Activated naive CD8-positive, alpha-beta T cell treated with anti-CD3 and anti-CD28 coated beads, Interleukin-2, amount 50 U/mL, for 16 hours (primary cell): ENCODE data around the gene LAMA3.

Experiments
- DNase-seq: peaks from one replicate; pipeline ENCODE4 v3.0.0-alpha.2; 2020; ENCODE audit warnings: low read depth, low spot score

The LAMA3 gene

DNA sequence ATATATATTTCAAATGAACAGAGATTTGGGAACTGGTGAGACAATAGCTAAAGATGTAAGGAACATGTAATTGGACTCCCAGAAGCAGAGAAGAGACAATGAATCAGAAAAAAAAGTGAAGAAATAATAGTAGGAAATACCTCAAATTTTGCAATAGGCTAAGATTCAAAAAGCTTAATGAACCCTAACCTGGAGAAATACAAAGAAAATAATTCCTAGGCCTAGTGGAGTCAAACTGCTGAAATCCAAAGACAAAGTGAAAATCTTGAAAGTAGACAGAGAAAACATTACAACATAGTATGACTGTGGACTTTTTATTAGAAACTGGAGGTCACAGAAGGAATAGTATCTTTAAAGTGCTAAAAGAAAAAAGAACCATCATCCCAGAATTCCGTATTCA, 76.7 kb downstream of the LAMA3 start:
- DNase-seq, result no peak

DNA sequence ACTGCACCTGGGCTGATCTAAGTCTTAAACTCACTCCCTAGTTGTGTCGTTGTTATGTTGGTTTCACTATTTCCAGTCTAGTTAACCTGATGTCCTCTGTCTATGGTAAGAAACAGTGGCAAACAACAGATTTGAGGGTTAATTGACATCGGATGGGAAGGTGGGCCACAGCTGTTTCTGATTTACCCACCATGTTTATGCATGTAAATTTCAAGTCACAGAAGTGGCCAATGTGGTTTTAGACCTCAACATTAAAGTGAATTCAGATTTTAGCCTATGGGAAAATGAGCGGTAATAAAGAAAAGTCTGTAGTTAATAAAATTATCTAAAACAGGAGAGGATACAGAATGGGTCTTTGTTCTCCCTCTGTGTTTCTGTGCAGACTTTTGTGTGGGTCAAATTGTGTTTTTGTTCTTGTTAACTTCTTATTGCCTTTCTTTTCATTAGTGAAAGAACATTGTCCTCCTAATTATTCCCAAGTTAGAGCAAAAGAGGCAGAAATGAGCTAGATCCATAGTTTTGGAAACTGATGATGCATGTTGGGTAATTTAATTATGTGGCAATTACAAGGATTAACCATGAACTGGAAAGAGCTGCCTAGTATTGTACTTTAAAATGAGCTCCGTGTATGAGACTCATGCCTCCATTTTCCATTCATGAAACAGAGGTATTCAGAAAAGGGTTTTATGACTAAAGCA, 83.2 kb downstream of the LAMA3 start:
- DNase-seq, result no peak

DNA sequence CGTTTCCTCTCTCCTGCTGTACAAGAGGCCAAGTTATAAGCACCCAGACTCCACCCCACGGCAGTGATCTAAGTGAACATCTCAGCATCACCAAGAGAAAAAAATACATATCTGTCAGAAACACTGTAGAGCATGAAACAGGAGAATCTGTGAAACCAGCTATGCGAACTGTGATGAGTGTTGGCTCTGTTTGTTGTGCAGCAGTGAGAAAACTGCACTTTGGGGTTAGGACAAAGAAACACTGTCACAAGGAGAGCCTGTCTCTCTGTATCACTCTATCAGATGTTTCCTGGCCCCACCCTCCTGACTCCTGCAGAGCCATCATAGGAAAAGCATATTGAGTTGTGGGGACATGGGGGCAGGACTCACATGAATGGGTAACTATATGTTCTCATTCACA, 87.1 kb downstream of the LAMA3 start:
- DNase-seq, result no peak

DNA sequence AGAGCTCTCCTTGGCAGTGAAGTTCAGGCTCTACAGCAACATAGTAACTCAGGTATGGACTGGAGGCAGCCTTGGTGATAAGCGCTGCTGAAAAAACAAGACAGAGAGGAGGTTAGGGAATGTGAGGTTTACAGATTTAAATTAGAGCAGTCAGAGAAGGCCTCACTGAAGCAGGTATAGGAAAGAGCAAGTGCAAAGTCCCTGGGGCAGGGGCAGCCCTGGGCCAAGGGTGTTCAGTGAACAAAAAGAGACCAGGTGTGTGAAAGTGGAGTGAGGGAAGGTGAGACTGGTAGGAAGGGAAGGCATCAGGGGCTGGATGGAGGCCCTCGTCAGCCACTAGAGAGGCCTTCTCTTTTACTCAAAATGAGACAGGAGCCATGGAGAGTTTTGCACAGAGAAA, 89.6 kb downstream of the LAMA3 start:
- no peak for DNase-seq

DNA sequence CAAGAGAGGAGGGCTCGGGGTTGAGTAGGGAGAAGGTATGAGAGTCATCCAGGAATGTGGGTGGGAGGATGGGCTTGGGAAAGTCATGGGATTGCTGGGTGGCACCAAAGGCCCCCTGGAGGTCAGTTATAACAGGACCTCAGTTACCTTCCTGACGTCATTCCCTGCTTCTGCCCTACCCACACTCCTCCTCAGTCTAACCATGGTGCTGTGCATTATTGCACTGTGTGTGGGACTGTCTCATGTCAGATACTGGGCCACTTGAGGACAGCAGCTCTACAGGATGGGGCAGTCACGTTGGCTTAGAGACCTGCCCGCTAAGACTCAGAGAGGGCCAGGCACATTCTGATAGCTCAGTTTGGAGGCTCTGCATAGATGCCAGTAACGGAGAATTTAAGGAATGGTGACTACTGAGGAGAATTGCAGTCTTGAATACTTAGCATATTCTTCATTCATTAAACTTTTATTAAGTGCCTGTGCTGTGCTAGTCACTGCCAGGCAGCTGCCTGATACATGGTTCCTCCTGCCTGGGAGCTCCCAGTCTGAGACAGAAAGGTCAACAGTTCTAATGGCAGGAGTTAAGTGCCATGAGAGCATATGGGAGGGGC, 90.5 kb downstream of the LAMA3 start:
- no peak for DNase-seq

DNA sequence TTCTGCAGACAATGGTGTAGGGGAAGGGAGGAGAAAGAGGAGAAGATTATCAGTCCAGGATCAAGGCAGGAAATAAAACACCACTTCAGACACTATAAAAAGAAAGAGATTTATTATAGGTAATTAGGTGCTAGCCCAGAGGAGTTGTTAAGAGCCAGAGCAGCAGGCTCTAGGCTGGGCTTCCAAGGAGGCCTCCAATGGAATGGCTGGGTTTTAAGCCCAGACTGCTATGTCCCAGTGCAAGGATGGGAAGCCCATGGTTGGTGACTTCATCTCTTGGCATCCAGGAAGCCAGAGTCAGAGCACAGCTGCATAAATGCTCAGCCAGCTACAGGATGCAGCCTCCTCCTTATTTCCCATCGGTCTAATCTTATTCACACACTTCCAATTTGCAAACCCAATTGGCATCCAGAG, 95.6 kb downstream of the LAMA3 start:
- DNase-seq, result no peak

DNA sequence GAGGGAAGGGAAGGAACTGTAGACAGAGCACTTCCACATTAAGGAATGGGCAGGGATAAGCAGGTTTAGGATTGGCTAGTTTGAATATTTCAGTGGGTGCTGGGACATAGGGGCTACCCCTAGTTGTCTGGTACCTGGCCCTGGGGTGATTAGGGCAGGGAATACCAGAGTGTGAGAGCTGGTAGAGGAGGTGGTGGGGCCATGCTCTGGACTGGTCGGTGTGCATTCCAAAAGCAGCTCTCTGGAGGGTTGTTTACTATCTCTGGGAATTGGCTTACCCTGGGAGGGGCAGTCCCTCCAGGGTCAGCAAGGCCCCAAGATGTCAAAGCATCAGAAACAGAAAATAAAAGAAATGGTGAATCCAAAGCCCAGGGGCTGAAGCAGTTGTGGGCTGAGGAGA, 103.8 kb downstream of the LAMA3 start:
- DNase-seq, result no peak

DNA sequence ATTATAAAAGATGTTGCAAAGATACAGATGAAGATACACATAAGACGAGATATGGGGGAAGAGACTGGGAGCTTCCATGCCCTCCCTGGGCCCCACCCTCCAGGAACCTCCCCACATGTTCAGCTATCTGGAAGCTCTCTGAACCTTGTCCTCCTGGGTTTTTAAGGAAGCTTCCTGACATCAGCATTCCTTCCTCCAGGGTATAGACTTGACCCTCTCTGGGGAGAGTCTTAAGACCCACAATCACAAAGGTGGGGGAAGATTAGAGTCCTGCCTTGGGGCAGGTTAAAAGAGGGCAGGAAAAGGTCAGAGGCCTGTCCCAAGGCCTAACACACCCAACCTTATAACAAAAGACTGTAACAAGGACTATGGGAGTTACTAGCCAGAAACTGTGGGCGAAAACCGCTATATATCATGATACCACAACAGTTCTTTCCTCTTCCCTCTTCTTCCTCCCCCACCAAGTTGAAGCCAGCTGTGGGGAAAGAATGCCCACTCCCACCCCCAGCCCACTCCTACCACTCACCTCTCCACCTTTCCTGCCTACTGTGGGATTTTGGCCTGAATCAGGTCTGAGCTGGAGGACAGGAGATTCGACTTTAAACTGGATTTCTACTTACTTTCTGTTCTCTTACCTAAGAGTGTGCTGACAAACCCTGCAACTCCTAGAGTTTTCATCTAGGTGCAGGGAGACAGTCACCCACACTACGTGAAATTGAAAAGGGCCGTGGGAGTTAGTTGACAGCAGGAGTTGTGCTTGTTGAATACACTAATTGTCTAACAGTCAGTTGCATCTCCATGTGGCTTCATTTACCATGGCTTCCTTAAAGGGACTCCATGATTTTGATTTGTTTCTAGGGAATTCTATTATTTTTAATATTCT, 105.0 kb downstream of the LAMA3 start:
- no peak for DNase-seq

DNA sequence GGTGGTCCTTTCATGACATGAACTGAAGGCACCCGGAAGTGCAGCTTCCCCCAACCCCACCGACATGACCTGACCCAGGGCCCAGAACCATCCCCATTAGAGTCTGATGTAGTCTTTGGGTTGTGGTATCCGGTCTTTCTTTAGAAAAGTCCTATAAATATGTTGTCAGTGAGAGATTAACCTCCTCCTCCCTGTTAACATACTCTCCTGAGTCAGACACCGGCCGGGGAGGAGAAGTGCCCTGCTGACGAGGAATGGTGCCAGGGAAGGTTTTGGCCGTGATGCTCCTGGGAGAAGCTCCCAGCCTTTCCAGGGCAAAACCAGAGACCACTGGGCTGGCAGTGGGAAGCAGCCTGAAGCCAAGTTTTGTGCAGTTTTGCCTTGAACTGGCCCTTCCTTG, 109.0 kb downstream of the LAMA3 start:
- DNase-seq, result no peak

DNA sequence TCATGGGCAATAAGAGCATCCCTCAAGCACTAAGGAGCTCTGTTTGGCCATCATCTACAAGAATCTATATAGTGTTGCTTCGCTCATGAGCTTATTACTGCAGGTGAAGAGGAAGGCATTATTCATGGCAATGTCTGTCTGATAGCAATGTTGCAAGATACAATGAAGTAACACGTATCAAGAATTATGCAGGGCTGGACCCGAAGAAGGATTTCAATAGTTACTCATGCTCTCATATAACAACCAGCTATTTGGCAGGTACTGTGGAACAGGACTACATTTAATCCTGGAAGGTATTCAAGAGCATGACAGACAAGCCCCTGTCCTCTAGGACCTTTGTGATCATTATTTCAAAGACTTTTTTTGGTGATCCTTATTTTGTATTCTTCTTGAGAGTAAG, 109.6 kb downstream of the LAMA3 start:
- DNase-seq, result no peak

DNA sequence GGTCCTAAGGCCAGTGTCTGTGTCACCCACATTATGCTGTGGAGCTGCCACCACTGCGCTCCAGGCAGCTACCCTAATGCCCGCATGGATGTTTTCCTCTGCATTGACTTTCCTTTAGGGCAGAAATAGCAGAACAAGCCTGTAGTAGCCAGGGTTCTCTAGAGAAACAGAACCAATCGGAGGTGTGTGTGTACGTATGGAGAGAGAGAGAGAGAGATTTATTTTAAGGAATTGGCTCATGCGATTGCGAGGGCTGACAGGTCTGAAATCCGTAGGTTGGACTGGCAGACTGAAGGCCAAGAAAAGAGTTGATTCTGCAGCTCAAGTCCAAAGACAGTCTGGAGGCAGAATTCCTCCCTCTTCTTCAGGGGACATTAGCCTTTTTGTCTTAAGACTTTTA, 110.3 kb downstream of the LAMA3 start:
- DNase-seq, result no peak

DNA sequence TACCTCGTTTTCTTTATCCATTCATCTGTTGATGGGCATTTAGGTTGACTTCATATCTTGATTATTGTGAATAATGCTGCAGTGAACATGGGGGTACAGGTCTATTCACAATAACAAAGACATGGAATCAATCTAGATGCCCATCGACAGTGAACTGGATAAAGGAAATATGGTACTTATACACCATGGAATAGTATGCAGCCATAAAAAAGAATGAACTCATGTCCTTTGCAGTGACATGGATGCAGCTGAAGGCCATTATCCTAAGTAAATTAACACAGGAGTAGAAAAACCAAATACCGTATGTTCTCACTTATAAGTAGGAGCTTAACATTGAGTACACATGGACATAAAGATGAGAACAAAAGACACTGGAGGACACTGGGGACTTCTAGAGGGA, 111.6 kb downstream of the LAMA3 start:
- DNase-seq, result no peak

DNA sequence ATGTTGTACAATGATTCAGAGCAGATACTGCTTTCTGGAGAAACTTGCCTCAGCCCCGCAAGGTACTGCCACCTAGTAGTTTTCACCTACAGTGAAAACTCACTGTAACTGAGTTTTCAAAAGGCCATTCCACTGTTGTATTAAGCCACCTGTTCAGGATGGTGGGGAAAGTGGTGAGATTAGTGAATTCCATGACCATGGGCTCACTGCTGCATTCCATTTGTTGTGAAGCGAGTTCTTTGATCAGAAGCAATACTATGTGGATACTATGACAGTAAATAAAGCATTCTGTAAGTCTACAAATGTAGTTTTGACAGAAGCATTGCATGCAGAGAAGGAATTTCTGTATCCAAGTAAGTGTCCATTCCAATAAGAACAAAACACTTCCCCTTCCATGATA, 113.6 kb downstream of the LAMA3 start:
- no peak for DNase-seq

DNA sequence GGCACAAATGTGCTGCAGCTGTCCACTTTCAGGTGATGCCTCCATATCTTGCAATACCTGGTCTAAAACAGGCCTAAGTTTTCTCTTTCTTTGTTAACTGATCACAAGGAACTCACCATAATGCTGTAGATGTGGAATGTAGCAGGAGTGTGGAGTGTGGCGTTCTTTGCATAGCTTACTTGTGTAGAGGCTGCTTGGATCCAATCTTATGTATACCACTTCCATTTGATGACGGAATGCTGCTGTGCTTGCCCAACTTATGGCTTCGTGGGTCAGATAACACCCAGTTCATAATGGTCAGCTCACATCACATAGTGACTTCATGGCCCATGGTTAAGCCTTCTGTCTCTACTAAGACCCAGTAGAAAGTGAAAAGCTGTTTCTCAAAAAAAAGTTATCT, 114.5 kb downstream of the LAMA3 start:
- no peak for DNase-seq

DNA sequence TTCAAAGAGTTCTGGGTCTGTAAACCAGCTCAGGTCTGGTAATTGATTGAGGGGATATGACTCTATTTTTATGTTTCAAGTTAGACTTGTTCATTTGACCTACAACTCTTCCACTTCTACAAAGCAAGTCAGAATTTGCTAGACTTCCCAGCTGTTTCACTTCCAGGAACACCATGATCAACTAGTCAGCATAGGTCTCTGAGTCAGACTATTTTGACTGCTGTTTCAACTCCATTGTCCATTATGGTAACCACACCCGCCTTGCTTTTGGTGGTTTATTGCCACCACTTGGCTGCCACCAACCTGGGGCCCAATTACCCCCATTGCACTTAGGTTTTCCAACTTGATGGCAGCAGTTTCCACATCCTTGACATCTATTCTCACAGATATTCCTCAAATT, 116.6 kb downstream of the LAMA3 start:
- no peak for DNase-seq

DNA sequence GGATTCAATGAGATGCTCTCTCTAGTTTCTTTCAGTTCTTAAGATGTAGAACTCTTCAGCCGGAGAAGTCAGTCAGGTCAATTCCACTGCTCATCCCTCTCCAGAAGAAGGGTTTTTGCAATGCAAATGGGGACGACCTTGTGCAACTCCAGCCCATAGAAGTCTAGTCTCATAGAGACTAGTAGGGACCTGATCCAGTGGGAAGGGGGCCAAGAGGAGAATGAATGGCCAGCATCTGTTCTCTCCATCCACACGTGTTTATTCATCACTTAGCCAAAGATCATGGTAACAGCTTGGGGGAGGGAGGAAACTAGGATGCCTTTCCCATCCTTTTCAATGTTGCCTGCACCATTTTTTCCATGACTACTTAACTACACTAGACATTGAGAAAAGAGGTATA, 120.2 kb downstream of the LAMA3 start:
- no peak for DNase-seq

DNA sequence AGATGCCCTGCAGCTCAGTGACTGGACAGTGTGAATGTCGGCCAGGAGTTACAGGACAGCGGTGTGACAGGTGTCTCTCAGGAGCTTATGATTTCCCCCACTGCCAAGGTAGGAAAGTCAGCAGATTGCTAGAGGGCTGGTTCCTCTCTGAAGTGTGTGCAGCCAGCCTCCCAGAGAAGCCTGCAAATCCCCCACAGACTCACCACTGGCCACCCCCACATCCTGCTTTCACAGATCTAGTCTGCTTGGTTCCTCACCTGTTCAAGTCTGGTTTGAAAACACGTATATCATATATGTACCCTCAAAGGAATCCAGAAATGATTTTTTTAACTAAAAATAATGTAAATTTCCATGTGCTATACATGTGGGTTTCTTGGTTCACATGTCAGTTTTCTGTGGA, 121.1 kb downstream of the LAMA3 start:
- DNase-seq, result peak; percentile 11

DNA sequence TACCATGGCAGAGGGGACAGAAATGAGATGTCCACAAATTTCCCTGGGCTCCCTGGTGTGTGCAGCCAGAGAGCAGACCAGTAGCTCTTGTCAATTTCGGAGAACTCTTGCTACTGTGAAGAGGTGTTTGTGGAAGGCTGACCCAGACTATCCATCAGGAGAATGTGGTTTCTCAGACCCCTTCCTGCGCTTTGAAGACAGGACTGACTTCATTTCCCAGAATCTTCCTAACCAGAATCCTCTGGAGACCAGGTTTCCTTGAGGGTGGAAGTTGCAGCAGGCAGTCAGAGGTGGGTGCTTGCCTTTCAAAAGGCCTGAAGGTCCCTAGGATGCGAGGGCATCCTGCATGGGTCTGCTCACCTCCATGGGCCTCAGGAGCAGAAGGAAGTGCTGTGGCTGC, 121.9 kb downstream of the LAMA3 start:
- DNase-seq, result no peak

DNA sequence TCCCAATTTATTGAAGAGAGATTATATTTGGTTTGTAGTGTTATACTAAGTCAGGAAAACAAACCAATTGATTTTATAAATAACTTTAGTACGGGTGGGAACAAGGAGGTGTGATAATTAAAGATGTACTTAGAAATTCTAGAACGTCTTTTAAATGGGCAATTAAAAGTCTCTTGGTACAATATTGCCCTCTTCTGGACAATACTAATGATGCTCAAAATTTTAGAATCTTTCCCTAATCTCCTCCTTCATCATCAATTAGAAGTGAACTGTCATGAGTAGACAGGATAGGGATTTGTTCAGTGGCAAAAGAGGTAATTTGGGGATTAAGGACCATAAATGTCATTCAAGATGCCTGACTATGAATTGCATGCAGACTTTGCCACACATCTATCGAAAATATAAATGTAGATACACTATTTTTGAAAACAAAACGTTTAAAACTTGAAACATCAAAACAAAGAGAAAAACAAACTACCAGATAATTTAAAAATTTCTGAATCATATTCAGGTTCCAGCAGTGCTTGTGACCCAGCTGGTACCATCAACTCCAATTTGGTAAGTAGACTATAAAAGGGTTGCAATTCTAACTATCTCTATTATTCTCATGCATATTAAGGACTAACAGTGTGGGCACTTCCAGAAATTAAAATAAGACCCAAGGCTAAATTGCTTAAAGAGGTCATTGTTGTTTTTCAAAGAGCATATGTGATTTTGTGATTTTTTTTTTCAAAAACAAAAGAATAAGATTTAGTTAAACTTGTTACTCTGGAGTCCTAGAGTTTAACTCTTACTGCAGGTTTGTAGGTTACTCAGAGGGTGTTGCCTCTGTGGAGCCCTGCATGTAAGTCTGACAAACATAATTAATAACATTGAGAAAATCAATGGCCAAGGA, 123.5 kb downstream of the LAMA3 start:
- DNase-seq, result no peak

DNA sequence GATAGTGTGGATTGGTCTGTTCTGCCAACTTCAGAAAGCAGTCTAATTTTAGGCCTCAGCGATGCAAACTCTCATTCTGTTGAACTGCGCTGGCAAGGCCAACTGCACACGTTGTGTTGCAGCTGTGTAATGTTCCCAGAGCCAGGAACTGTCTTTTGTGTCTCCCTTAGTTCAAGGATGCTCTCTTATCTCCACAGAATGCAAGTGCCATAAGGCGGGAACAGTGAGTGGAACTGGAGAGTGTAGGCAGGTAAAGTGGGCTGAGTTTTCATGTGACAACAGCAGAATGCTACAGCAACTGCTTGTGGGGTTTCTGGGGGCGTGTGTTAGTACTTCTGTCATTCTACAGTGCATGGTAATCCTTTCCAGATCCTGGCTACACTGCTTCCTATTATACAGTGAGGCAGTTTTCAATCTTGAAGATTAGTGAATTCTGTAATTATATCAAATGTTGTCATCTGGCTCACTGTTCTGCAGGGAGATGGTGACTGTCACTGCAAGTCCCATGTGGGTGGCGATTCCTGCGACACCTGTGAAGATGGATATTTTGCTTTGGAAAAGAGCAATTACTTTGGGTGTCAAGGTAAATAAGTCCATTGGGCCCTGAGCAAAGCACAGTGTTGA, 125.8 kb downstream of the LAMA3 start:
- no peak for DNase-seq

DNA sequence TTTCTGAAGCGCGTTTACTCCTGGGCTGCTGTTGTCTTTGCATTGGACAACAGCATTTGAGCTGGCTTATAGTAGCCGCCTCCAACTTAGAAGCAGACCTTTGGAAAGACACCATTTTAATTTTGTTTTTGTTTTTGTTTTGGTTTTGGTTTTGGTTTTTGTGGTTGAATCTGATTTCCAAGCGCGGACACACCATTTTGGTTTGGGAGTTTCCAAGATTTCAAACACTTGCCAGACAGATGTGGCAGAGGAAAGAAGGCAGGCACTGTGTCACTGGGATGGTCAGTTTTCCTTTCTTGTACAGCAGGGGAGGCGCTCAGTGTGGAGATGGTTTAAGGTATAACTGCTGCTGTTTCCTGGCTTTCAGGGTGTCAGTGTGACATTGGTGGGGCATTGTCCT, 126.8 kb downstream of the LAMA3 start:
- no peak for DNase-seq
